22Rv1 (cell line): Measurements from ENCODE around the gene MAB21L1.

ENCODE experiments used
- ZFX ChIP-seq: fragments of 450-650 bp; IDR thresholded peaks from 2 replicates; pipeline ENCODE4 v1.6.1; 2017; ENCODE audit warnings: antibody characterized with exemption, borderline replicate concordance
- TF ChIP-seq, protein P1 (sequence below): fragments of 450-650 bp; IDR thresholded peaks from 2 replicates; pipeline ENCODE4 v1.5.1; 2017; ENCODE audit warnings: mild to moderate bottlenecking

DNA sequence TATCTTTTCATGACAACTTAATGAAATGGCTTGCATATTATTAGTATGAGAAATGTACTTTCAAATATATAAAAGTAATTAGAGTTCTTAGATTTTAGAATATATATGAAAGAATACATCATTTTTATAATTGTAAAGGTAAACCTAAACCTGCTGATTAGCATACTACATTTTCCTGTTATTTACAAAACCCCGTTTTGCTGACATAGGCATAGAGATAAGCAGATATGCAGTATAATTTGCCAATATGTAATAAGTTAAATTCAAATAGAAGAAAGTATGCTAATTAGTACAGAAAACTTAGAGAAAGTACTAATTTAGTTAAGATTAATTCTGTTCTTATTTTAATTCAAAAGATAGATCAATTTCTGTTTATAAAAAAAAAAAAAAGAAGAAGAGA lies 21.5 kb downstream of the MAB21L1 start:
- TF ChIP-seq, protein P1, sequence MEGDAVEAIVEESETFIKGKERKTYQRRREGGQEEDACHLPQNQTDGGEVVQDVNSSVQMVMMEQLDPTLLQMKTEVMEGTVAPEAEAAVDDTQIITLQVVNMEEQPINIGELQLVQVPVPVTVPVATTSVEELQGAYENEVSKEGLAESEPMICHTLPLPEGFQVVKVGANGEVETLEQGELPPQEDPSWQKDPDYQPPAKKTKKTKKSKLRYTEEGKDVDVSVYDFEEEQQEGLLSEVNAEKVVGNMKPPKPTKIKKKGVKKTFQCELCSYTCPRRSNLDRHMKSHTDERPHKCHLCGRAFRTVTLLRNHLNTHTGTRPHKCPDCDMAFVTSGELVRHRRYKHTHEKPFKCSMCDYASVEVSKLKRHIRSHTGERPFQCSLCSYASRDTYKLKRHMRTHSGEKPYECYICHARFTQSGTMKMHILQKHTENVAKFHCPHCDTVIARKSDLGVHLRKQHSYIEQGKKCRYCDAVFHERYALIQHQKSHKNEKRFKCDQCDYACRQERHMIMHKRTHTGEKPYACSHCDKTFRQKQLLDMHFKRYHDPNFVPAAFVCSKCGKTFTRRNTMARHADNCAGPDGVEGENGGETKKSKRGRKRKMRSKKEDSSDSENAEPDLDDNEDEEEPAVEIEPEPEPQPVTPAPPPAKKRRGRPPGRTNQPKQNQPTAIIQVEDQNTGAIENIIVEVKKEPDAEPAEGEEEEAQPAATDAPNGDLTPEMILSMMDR: no peak
- TF ChIP-seq ZFX: no peak
